CD4-positive, CD25-positive, alpha-beta regulatory T cell (primary cell): ENCODE results near the gene OCSTAMP. TPM values are rescaled to one million over a fixed set of nuclear protein-coding genes. Genes with fewer than 3 reads are reported as not detected.

Experiments
- ATAC-seq, 2 donors: fragments of 150-1000 bp; cut with Tn5 transposase; one replicate each; pipeline ENCODE4 v1.10.0; 2021; ENCODE audit warnings: low read depth in 2 of 2, moderate number of reproducible peaks in 2 of 2, moderate library complexity in 1 of 2
- DNase-seq, 3 donors: peaks; one replicate each; pipeline versions ENCODE4 v3.0.0 to v3.0.0-alpha.2; 2012 to 2022; ENCODE audit warnings: mixed read lengths in 1 of 3
- H3K27ac ChIP-seq: one replicate; pipeline ENCODE4 v1.7.0; 2013; ENCODE audit warnings: mild to moderate bottlenecking, low read length; ENCODE audit not compliant: insufficient read depth, poor library complexity, severe bottlenecking
- H3K27me3 ChIP-seq: one replicate; pipeline ENCODE4 v1.7.0; 2013; ENCODE audit warnings: low read length; ENCODE audit not compliant: control insufficient read depth, insufficient read depth
- H3K36me3 ChIP-seq: one replicate; pipeline ENCODE4 v1.7.0; 2013; ENCODE audit warnings: mild to moderate bottlenecking, low read length, moderate library complexity; ENCODE audit not compliant: control insufficient read depth, insufficient read depth
- H3K4me1 ChIP-seq: 2 replicates; pipeline ENCODE4 v1.7.0; 2013; ENCODE audit warnings: mild to moderate bottlenecking, low read length; ENCODE audit not compliant: insufficient read depth, control insufficient read depth, poor library complexity, severe bottlenecking
- H3K4me3 ChIP-seq: one replicate; pipeline ENCODE4 v1.7.0; 2013; ENCODE audit warnings: low read depth, mild to moderate bottlenecking, low read length, moderate library complexity
- H3K9me3 ChIP-seq, 2 experiments: 1 replicate in 1 of 2; 2 replicates in 1 of 2; pipeline ENCODE4 v1.7.0; 2013; ENCODE audit warnings: low read length in 2 of 2, mild to moderate bottlenecking in 1 of 2, moderate library complexity in 1 of 2; ENCODE audit not compliant: control insufficient read depth in 2 of 2
- H3K27ac Mint-ChIP-seq, 3 donors: one replicate each; pipeline ENCODE4 v1.8.0; 2020 to 2022; ENCODE audit warnings: mild to moderate bottlenecking in 3 of 3, mixed read lengths in 3 of 3, moderate library complexity in 2 of 3
- H3K27me3 Mint-ChIP-seq: one replicate; pipeline ENCODE4 v1.8.0; 2022; ENCODE audit warnings: mild to moderate bottlenecking, mixed read lengths
- H3K36me3 Mint-ChIP-seq: one replicate; pipeline ENCODE4 v1.8.0; 2020; ENCODE audit warnings: mixed read lengths
- H3K4me1 Mint-ChIP-seq, 4 donors: one replicate each; pipeline ENCODE4 v1.8.0; 2020 to 2022; ENCODE audit warnings: mixed read lengths in 4 of 4, mild to moderate bottlenecking in 1 of 4
- H3K4me3 Mint-ChIP-seq, 4 donors: one replicate each; pipeline ENCODE4 v1.8.0; 2020 to 2022; ENCODE audit warnings: mild to moderate bottlenecking in 4 of 4, mixed read lengths in 4 of 4, moderate library complexity in 3 of 4
- H3K9me3 Mint-ChIP-seq, 7 donors: one replicate each; pipeline ENCODE4 v1.8.0; 2020 to 2022; ENCODE audit warnings: mixed read lengths in 7 of 7, mild to moderate bottlenecking in 3 of 7, moderate library complexity in 2 of 7
- polyA plus RNA-seq, 4 donors: library from polyadenylated mRNA; unstranded; fragments of 300-500 nt; fragmentation: Illumina TruSeq; gene quantifications; one replicate each; pipeline ENCODE4 v1.2.3, GENCODE V29; 2021
- total RNA-seq: library from RNA; stranded (reverse); gene quantifications from one replicate; pipeline ENCODE4 v1.2.3, GENCODE V29; 2022

OCSTAMP gene
- total and polyA plus RNA-seq, 5 donors from 2014 or later = not detected

GRCh38 chr20:46576774-46577395 lies 26.4 kb upstream of the OCSTAMP start:
- Histone ChIP-seq H3K36me3 (no peaks in the 10 kb centered on the region), H3K27ac (no peak overlapping the region), H3K27me3 (no peaks in the 10 kb centered on the region), H3K9me3 (no peaks in the 10 kb centered on the region), H3K4me3 (no peak overlapping the region), H3K4me1 (no peaks in the 10 kb centered on the region)
- ATAC-seq (no peak), DNase-seq (no peak)
- Mint-ChIP-seq H3K4me1 (no peaks in the 10 kb centered on the region), H3K4me3 (no peak overlapping the region), H3K27me3 (peaks cover 11% of the 10 kb centered on the region), H3K9me3 (no peaks in the 10 kb centered on the region), H3K36me3 (no peaks in the 10 kb centered on the region), H3K27ac (no peak overlapping the region)

GRCh38 chr20:46575937-46576461 lies 25.5 kb upstream of the OCSTAMP start:
- Histone ChIP-seq H3K27me3 (no peaks in the 10 kb centered on the region), H3K4me3 (no peak overlapping the region), H3K36me3 (no peaks in the 10 kb centered on the region), H3K9me3 (no peaks in the 10 kb centered on the region), H3K4me1 (no peaks in the 10 kb centered on the region), H3K27ac (no peak overlapping the region)
- no peak overlapping the region for H3K4me3 Mint-ChIP-seq
- H3K36me3 Mint-ChIP-seq = no peaks in the 10 kb centered on the region
- no peak for ATAC-seq
- H3K4me1 Mint-ChIP-seq = no peaks in the 10 kb centered on the region
- peaks cover 4% of the 10 kb centered on the region for H3K27me3 Mint-ChIP-seq
- H3K27ac Mint-ChIP-seq = no peak overlapping the region
- DNase-seq = no peak
- H3K9me3 Mint-ChIP-seq = no peaks in the 10 kb centered on the region

- Mint-ChIP-seq H3K4me3 (no peak overlapping the region), H3K4me1 (no peaks in the 10 kb centered on the region), H3K9me3 (no peaks in the 10 kb centered on the region), H3K36me3 (no peaks in the 10 kb centered on the region), H3K27me3 (peaks cover 4% of the 10 kb centered on the region), H3K27ac (no peak overlapping the region)
- H3K27me3 ChIP-seq = no peaks in the 10 kb centered on the region
- H3K4me3 ChIP-seq = no peak overlapping the region
- H3K27ac ChIP-seq = no peak overlapping the region
- no peak for ATAC-seq
- no peaks in the 10 kb centered on the region for H3K4me1 ChIP-seq
- no peak for DNase-seq
- no peaks in the 10 kb centered on the region for H3K36me3 ChIP-seq
- no peaks in the 10 kb centered on the region for H3K9me3 ChIP-seq
Observed at GRCh38 chr20:46575394-46575793, 24.9 kb upstream of the OCSTAMP start.

GRCh38 chr20:46573788-46574584 lies 23.5 kb upstream of the OCSTAMP start:
- no peaks in the 10 kb centered on the region for H3K4me1 Mint-ChIP-seq
- no peaks in the 10 kb centered on the region for H3K9me3 Mint-ChIP-seq
- H3K36me3 Mint-ChIP-seq = no peaks in the 10 kb centered on the region
- Histone ChIP-seq H3K4me3 (no peak overlapping the region), H3K27ac (no peak overlapping the region), H3K4me1 (no peaks in the 10 kb centered on the region), H3K27me3 (no peaks in the 10 kb centered on the region), H3K36me3 (no peaks in the 10 kb centered on the region), H3K9me3 (no peaks in the 10 kb centered on the region)
- no peak overlapping the region for H3K27ac Mint-ChIP-seq
- no peak overlapping the region for H3K4me3 Mint-ChIP-seq
- ATAC-seq = no peak
- peaks cover 14% of the 10 kb centered on the region for H3K27me3 Mint-ChIP-seq
- DNase-seq = no peak

- no peak overlapping the region for H3K27ac Mint-ChIP-seq
- no peak overlapping the region for H3K4me3 Mint-ChIP-seq
- Histone ChIP-seq H3K36me3 (no peaks in the 10 kb centered on the region), H3K4me1 (no peaks in the 10 kb centered on the region), H3K9me3 (no peaks in the 10 kb centered on the region), H3K27me3 (no peaks in the 10 kb centered on the region), H3K27ac (no peak overlapping the region), H3K4me3 (no peak overlapping the region)
- no peaks in the 10 kb centered on the region for H3K36me3 Mint-ChIP-seq
- H3K9me3 Mint-ChIP-seq = no peaks in the 10 kb centered on the region
- H3K4me1 Mint-ChIP-seq = no peaks in the 10 kb centered on the region
- DNase-seq = no peak
- no peak for ATAC-seq
- peaks cover 18% of the 10 kb centered on the region for H3K27me3 Mint-ChIP-seq
Observed at GRCh38 chr20:46573234-46573633, 22.8 kb upstream of the OCSTAMP start.

GRCh38 chr20:46572790-46573189 lies 22.3 kb upstream of the OCSTAMP start:
- H3K27me3 Mint-ChIP-seq = peaks cover 18% of the 10 kb centered on the region
- ATAC-seq = no peak

GRCh38 chr20:46572153-46572552 lies 21.7 kb upstream of the OCSTAMP start:
- Histone ChIP-seq H3K4me3 (no peak overlapping the region), H3K27ac (no peak overlapping the region), H3K9me3 (no peaks in the 10 kb centered on the region), H3K4me1 (no peaks in the 10 kb centered on the region), H3K27me3 (peaks cover 3% of the 10 kb centered on the region), H3K36me3 (no peaks in the 10 kb centered on the region)
- no peaks in the 10 kb centered on the region for H3K9me3 Mint-ChIP-seq
- H3K27ac Mint-ChIP-seq = no peak overlapping the region
- no peak for DNase-seq
- no peak for ATAC-seq
- H3K4me3 Mint-ChIP-seq = no peak overlapping the region
- no peaks in the 10 kb centered on the region for H3K4me1 Mint-ChIP-seq
- peaks cover 18% of the 10 kb centered on the region for H3K27me3 Mint-ChIP-seq
- no peaks in the 10 kb centered on the region for H3K36me3 Mint-ChIP-seq

More at GRCh38 chr20:46572790-46573189, 22.3 kb upstream of the OCSTAMP start:
- H3K27ac Mint-ChIP-seq = no peak overlapping the region
- H3K4me3 ChIP-seq = no peak overlapping the region
- no peaks in the 10 kb centered on the region for H3K4me1 ChIP-seq
- H3K4me3 Mint-ChIP-seq = no peak overlapping the region
- no peak overlapping the region for H3K27ac ChIP-seq
- H3K36me3 ChIP-seq = no peaks in the 10 kb centered on the region
- H3K4me1 Mint-ChIP-seq = no peaks in the 10 kb centered on the region
- no peaks in the 10 kb centered on the region for H3K9me3 ChIP-seq
- H3K27me3 ChIP-seq = no peaks in the 10 kb centered on the region
- H3K9me3 Mint-ChIP-seq = no peaks in the 10 kb centered on the region
- no peak for DNase-seq
- H3K36me3 Mint-ChIP-seq = no peaks in the 10 kb centered on the region

- no peak for DNase-seq
- no peak overlapping the region for H3K4me3 Mint-ChIP-seq
- Histone ChIP-seq H3K36me3 (no peaks in the 10 kb centered on the region), H3K4me1 (no peaks in the 10 kb centered on the region), H3K4me3 (no peak overlapping the region), H3K27ac (no peak overlapping the region), H3K9me3 (no peaks in the 10 kb centered on the region), H3K27me3 (peaks cover 3% of the 10 kb centered on the region)
- H3K4me1 Mint-ChIP-seq = no peaks in the 10 kb centered on the region
- no peaks in the 10 kb centered on the region for H3K9me3 Mint-ChIP-seq
- peaks cover 18% of the 10 kb centered on the region for H3K27me3 Mint-ChIP-seq
- H3K27ac Mint-ChIP-seq = no peak overlapping the region
- no peaks in the 10 kb centered on the region for H3K36me3 Mint-ChIP-seq
- ATAC-seq = no peak
Observed at GRCh38 chr20:46571418-46571817, 21.0 kb upstream of the OCSTAMP start.
